ENCODE results near the gene PFKFB3.

- TF ChIP-seq, protein P1, sequence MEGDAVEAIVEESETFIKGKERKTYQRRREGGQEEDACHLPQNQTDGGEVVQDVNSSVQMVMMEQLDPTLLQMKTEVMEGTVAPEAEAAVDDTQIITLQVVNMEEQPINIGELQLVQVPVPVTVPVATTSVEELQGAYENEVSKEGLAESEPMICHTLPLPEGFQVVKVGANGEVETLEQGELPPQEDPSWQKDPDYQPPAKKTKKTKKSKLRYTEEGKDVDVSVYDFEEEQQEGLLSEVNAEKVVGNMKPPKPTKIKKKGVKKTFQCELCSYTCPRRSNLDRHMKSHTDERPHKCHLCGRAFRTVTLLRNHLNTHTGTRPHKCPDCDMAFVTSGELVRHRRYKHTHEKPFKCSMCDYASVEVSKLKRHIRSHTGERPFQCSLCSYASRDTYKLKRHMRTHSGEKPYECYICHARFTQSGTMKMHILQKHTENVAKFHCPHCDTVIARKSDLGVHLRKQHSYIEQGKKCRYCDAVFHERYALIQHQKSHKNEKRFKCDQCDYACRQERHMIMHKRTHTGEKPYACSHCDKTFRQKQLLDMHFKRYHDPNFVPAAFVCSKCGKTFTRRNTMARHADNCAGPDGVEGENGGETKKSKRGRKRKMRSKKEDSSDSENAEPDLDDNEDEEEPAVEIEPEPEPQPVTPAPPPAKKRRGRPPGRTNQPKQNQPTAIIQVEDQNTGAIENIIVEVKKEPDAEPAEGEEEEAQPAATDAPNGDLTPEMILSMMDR (IDR thresholded peaks at IDR 0.05; ENCODE audit: insufficient read depth, low read length, poor library complexity, severe bottlenecking), result no peak
- TF ChIP-seq EZH2phosphoT487 (conservative IDR thresholded peaks at IDR 0.05; ENCODE audit: low read length), result no peak
Measured at GRCh38 chr10:6211671-6212635, 9.2 kb downstream of the PFKFB3 start.

Data from SU-DHL-6 (cell line).